IMR-90 (cell line): ENCODE results near the gene S1PR5. TPM values are rescaled to one million over a fixed set of nuclear protein-coding genes. Genes with fewer than 3 reads are reported as not detected.

Source experiments
- ATAC-seq: fragments of 200-7000 bp; cut with Tn5 transposase; 2 replicates; pipeline ENCODE4 v1.9.1; 2020; ENCODE audit warnings: low read depth, mild to moderate bottlenecking, moderate library complexity
- BruUV-seq: library from RNA; stranded (reverse); fragments of 400-500 nt; replicated peaks from 2 replicates; lab custom pipeline; 2021; lab: Mats Ljungman, UMichigan
- CTCF ChIA-PET: fragments of 300-600 bp; formaldehyde crosslinking; extraction: SDS; loops from one replicate; lab custom pipeline; 2021; ENCODE audit warnings: antibody characterized with exemption; lab: Yijun Ruan, JAX
- POLR2A ChIA-PET: fragments of 300-600 bp; sonication (Branson Sonifier 250); formaldehyde crosslinking; loops from one replicate; lab custom pipeline; 2022; ENCODE audit warnings: antibody characterized with exemption; ENCODE audit not compliant: unreplicated experiment; lab: Charles Lee
- DNase-seq: peaks from one replicate; pipeline ENCODE4 v3.0.0; 2013
- H2AFZ ChIP-seq: replicated peaks from 2 replicates; pipeline ENCODE3; 2013; ENCODE audit warnings: low read length, mild to moderate bottlenecking; ENCODE audit not compliant: poor library complexity
- H2AK5ac ChIP-seq: 2 replicates; pipeline ENCODE4 v1.6.1; 2013; ENCODE audit warnings: low read depth, low read length, inconsistent platforms
- H2AK9ac ChIP-seq: replicated peaks from 2 replicates; pipeline ENCODE3; 2013; ENCODE audit warnings: mild to moderate bottlenecking, low read depth, low read length, moderate library complexity; ENCODE audit not compliant: poor library complexity
- H2BK120ac ChIP-seq: 2 replicates; pipeline ENCODE4 v1.6.1; 2013; ENCODE audit warnings: low read depth, low read length, inconsistent platforms
- H2BK15ac ChIP-seq: 3 replicates; pipeline ENCODE4 v1.6.1; 2013; ENCODE audit warnings: low read depth, low read length, inconsistent platforms
- H2BK20ac ChIP-seq: 2 replicates; pipeline ENCODE4 v1.6.1; 2013; ENCODE audit warnings: low read depth, mild to moderate bottlenecking, inconsistent platforms, low read length, moderate library complexity
- H2BK5ac ChIP-seq: 2 replicates; pipeline ENCODE4 v1.6.1; 2013; ENCODE audit warnings: mild to moderate bottlenecking, low read depth, low read length, inconsistent platforms; ENCODE audit not compliant: poor library complexity, severe bottlenecking
- H3K14ac ChIP-seq: replicated peaks from 2 replicates; pipeline ENCODE4 v1.6.1; 2013; ENCODE audit warnings: low read depth, low read length, inconsistent platforms
- H3K18ac ChIP-seq: 2 replicates; pipeline ENCODE4 v1.6.1; 2013; ENCODE audit warnings: low read depth, low read length, control low read depth
- H3K23ac ChIP-seq: 2 replicates; pipeline ENCODE4 v1.6.1; 2013; ENCODE audit warnings: low read depth, low read length, inconsistent platforms
- H3K27ac ChIP-seq: 2 replicates; pipeline ENCODE4 v1.5.1; 2013; ENCODE audit warnings: mild to moderate bottlenecking, control low read depth, low read length; ENCODE audit not compliant: insufficient read depth
- H3K27me3 ChIP-seq: 2 replicates; pipeline ENCODE4 v1.6.1; 2013; ENCODE audit warnings: low read length; ENCODE audit not compliant: control insufficient read depth, insufficient read depth
- H3K36me3 ChIP-seq: 2 replicates; pipeline ENCODE4 v1.6.1; 2013; ENCODE audit warnings: low read length, mixed read lengths; ENCODE audit not compliant: control insufficient read depth, insufficient read depth
- H3K4ac ChIP-seq: 2 replicates; pipeline ENCODE4 v1.6.1; 2013; ENCODE audit warnings: low read depth, low read length, inconsistent platforms
- H3K4me1 ChIP-seq: 2 replicates; pipeline ENCODE4 v1.6.1; 2013; ENCODE audit warnings: low read length, mixed read lengths; ENCODE audit not compliant: control insufficient read depth, insufficient read depth
- H3K4me2 ChIP-seq: 2 replicates; pipeline ENCODE4 v1.6.1; 2013; ENCODE audit warnings: low read depth, mild to moderate bottlenecking, control low read depth, low read length, moderate library complexity
- H3K4me3 ChIP-seq: 2 replicates; pipeline ENCODE4 v1.5.1; 2013; ENCODE audit warnings: low read depth, mild to moderate bottlenecking, control low read depth, low read length, moderate library complexity; ENCODE audit not compliant: insufficient read depth
- H3K56ac ChIP-seq: 2 replicates; pipeline ENCODE4 v1.6.1; 2013; ENCODE audit warnings: low read length, inconsistent platforms; ENCODE audit not compliant: insufficient read depth; ENCODE audit errors: extremely low read depth
- H3K79me1 ChIP-seq, 2 experiments: 2 replicates each; pipeline ENCODE4 v1.6.1; 2013; ENCODE audit warnings: low read length in 2 of 2, inconsistent platforms in 1 of 2, low read depth in 1 of 2
- H3K9ac ChIP-seq: 2 replicates; pipeline ENCODE4 v1.6.1; 2013; ENCODE audit warnings: low read depth, low read length, control low read depth
- H3K9me1 ChIP-seq: 2 replicates; pipeline ENCODE4 v1.6.1; 2013; ENCODE audit warnings: low read length, inconsistent platforms; ENCODE audit not compliant: insufficient read depth
- H3K9me3 ChIP-seq: 2 replicates; pipeline ENCODE4 v1.6.1; 2013; ENCODE audit warnings: low read length; ENCODE audit not compliant: control insufficient read depth, insufficient read depth
- H4K20me1 ChIP-seq: 2 replicates; pipeline ENCODE4 v1.6.1; 2013; ENCODE audit warnings: low read length, inconsistent platforms; ENCODE audit not compliant: insufficient read depth
- H4K5ac ChIP-seq: 2 replicates; pipeline ENCODE4 v1.6.1; 2013; ENCODE audit warnings: mild to moderate bottlenecking, low read depth, low read length, control low read depth
- H4K8ac ChIP-seq, 2 experiments: 2 replicates each; pipeline ENCODE4 v1.6.1; 2013; ENCODE audit warnings: low read depth in 2 of 2, low read length in 2 of 2, control low read depth in 1 of 2, inconsistent platforms in 1 of 2
- H4K91ac ChIP-seq: 2 replicates; pipeline ENCODE4 v1.6.1; 2013; ENCODE audit warnings: low read depth, low read length, inconsistent platforms; ENCODE audit not compliant: insufficient read depth
- CTCF ChIP-seq: conservative IDR thresholded peaks from 2 replicates; pipeline ENCODE4 v1.5.1; 2012; ENCODE audit warnings: mild to moderate bottlenecking, low read depth, low read length, improper control_type of control experiment
- ELK1 ChIP-seq: fragments of 150-350 bp; IDR thresholded peaks from 2 replicates; pipeline ENCODE4 v1.6.1; 2016; ENCODE audit warnings: low read depth, mild to moderate bottlenecking, low read length, moderate library complexity, borderline replicate concordance
- MAZ ChIP-seq: IDR thresholded peaks from 2 replicates; pipeline ENCODE4 v1.6.1; 2012; ENCODE audit warnings: low read depth, mild to moderate bottlenecking, low read length, improper control_type of control experiment, moderate library complexity, borderline replicate concordance
- MXI1 ChIP-seq: IDR thresholded peaks from 2 replicates; pipeline ENCODE4 v1.6.1; 2012; ENCODE audit warnings: low read depth, mild to moderate bottlenecking, low read length, moderate library complexity, borderline replicate concordance
- NFE2L2 ChIP-seq: fragments of 150-350 bp; IDR thresholded peaks from 2 replicates; pipeline ENCODE4 v1.6.1; 2016; ENCODE audit warnings: low read depth, mild to moderate bottlenecking, low read length
- RAD21 ChIP-seq: IDR thresholded peaks from 2 replicates; pipeline ENCODE4 v1.6.1; 2012; ENCODE audit warnings: low read length, improper control_type of control experiment
- USF2 ChIP-seq: fragments of 150-350 bp; IDR thresholded peaks from 2 replicates; pipeline ENCODE4 v1.6.1; 2017; ENCODE audit warnings: mild to moderate bottlenecking, antibody characterized with exemption, low read length, low read depth
- WGBS, 2 experiments: methylation state at CpG; one replicate each; pipeline versions ENCODE4 v1.1.5 to v1.1.7; 2013; ENCODE audit warnings: missing lambda C conversion rate in 2 of 2; ENCODE audit not compliant: insufficient read length in 1 of 2; ENCODE audit errors: extremely low coverage in 2 of 2; 5-methylcytosine and 5-hydroxymethylcytosine counted together
- dilution Hi-C: fragments of 300-500 bp; cut with HindIII; formaldehyde crosslinking; loops from one replicate; pipeline ENCODE4 v1.14.3; 2018; ENCODE audit warnings: low sequenced_read_pairs; ENCODE audit not compliant: unreplicated experiment
- in situ Hi-C: fragments of 300-500 bp; cut with MboI; formaldehyde crosslinking; loops from 3 replicates; pipeline ENCODE4 v1.14.3; 2019; ENCODE audit warnings: low sequenced_read_pairs, inconsistent platforms, mixed read lengths
- intact Hi-C: fragments of 100-400 bp; cut with micrococcal nuclease; formaldehyde crosslinking; loops from 2 replicates; pipeline ENCODE4 v1.10.0; 2022
- polyA plus RNA-seq, 3 experiments: library from polyadenylated mRNA; depleted of rRNA; stranded (reverse); fragments of >200 nt; gene quantifications; 2 replicates each; pipeline ENCODE4 v1.2.3, GENCODE V29; 2012; ENCODE audit warnings: low replicate concordance in 1 of 3
- total RNA-seq: library from RNA; depleted of rRNA; stranded (reverse); fragments of >200 nt; gene quantifications from 2 replicates; pipeline ENCODE4 v1.2.3, GENCODE V29; 2012

Gene S1PR5
- total and polyA plus RNA-seq, 2 of the 4 experiments (the other 2 are of a cell fraction) = 0.36 to 0.55 TPM

GRCh38 chr19:10565028-10565566 is 47.9 kb upstream of the S1PR5 start:
- TF ChIP-seq CTCF (peak; percentile 35), MXI1 (peak; percentile 83; the same call in 1 of the 2 replicates), NFE2L2 (no peak), MAZ (peak; percentile 16; the same call in 1 of the 2 replicates), ELK1 (no peak), USF2 (peak; percentile 63; the same call in 1 of the 2 replicates), RAD21 (peak; percentile 34; the same call in 1 of the 2 replicates)
- Histone ChIP-seq H2AK5ac (peak overlapping the region; percentile 90), H3K4me1 (peaks cover 2% of the 10 kb centered on the region), H2AFZ (peak overlapping the region; percentile 93), H2BK20ac (no peak overlapping the region), H3K14ac (peak overlapping the region; percentile 77; the same call in 1 of the 2 replicates), H4K20me1 (no peaks in the 10 kb centered on the region), H3K27me3 (no peaks in the 10 kb centered on the region), H3K23ac (peak overlapping the region; percentile 73; the same call in 1 of the 2 replicates), H4K5ac (no peak overlapping the region), H3K18ac (no peak overlapping the region), H3K79me1 (peaks cover 26 to 49% of the 10 kb centered on the region in 2 experiments), H2BK120ac (no peak overlapping the region; the same call in 1 of the 2 replicates), H3K27ac (peak overlapping the region; percentile 39; the same call in 1 of the 2 replicates), H3K9me3 (no peaks in the 10 kb centered on the region), H2AK9ac (peak overlapping the region; percentile 94), H3K4ac (peak overlapping the region; percentile 54), H3K4me2 (peak overlapping the region; percentile 53), H3K36me3 (peaks cover 11% of the 10 kb centered on the region), H2BK5ac (no peak overlapping the region), H3K4me3 (peak overlapping the region; percentile 60), H3K56ac (peak overlapping the region; percentile 8; the same call in 1 of the 2 replicates), H4K8ac (peak overlapping the region; percentile 39 to 80; a peak in 2 of 4 replicates), H2BK15ac (no peak overlapping the region), H3K9ac (peak overlapping the region; percentile 66), H4K91ac (0 out of 2 replicates have a peak overlapping the region, but pooled peaks have one; percentile 32), H3K9me1 (0 out of 2 replicates have a peak, but pooled peaks cover 4% of the 10 kb centered on the region)
- CTCF ChIA-PET = no interaction called here
- whole genome bisulfite sequencing, 2 experiments = 16% methylated on average over 7 of the region's 10 CpGs; no CpG with 5 or more reads in 1 of the 2 experiments
- ATAC-seq (0 out of 2 replicates have a peak, but pooled peaks have one; percentile 1), DNase-seq (peak; percentile 21)
- in situ Hi-C loops = no loop called here
- dilution Hi-C loops = no loop called here
- intact Hi-C loops = no loop called here
- no TSS peak for BruUV-seq
- POLR2A ChIA-PET = no interaction called here
